Pancreas (tissue), 10 donors: ENCODE results near the gene DGKD. TPM values are rescaled to one million over a fixed set of nuclear protein-coding genes. Genes with fewer than 3 reads are reported as not detected.
A peak's percentile ranks its signal among the peaks of the same experiment; 100 is the strongest.

Experiments
- ATAC-seq, 4 donors: fragments of 200-7000 bp; cut with Tn5 transposase; one replicate each; pipeline versions ENCODE4 v1.8.0 to v1.9.1; 2020; ENCODE audit warnings: mild to moderate bottlenecking in 4 of 4, moderate library complexity in 4 of 4
- DNase-seq, 6 donors: peaks; one replicate each; pipeline ENCODE4 v3.0.0-alpha.2; 2020
- FAIRE-seq: peaks from 2 replicates; lab custom pipeline; 2012; peaks lifted over from hg19 to GRCh38; lab: Jason Lieb, UNC
- H3K27ac ChIP-seq, 4 donors: fragments of 200-600 bp; sonication (generic); 1 replicate in 3 of 4; 2 replicates in 1 of 4; pipeline versions ENCODE4 v1.5.0 to v1.8.0; 2020
- H3K27me3 ChIP-seq, 4 donors: fragments of 200-600 bp; one replicate each; pipeline ENCODE4 v1.8.0; 2021
- H3K36me3 ChIP-seq, 3 donors: fragments of 200-600 bp; sonication (generic) in 1 of 3; one replicate each; pipeline versions ENCODE4 v1.5.0 to v1.8.0; 2020 to 2021
- H3K4me1 ChIP-seq, 3 donors: fragments of 200-600 bp; one replicate each; pipeline ENCODE4 v1.8.0; 2021
- H3K4me3 ChIP-seq, 4 donors: fragments of 200-600 bp; sonication (generic) in 2 of 4; one replicate each; pipeline versions ENCODE4 v1.5.0 to v1.8.0; 2020 to 2021
- H3K9me3 ChIP-seq, 4 donors: fragments of 200-600 bp; one replicate each; pipeline ENCODE4 v1.8.0; 2021
- WGBS, 2 donors: extraction: QIAGEN DNeasy Blood & Tissue Kit; methylation state at CpG; one replicate each; pipeline ENCODE4 v1.1.7; 2013; 5-methylcytosine and 5-hydroxymethylcytosine counted together
- intact Hi-C, 3 donors: fragments of 100-400 bp; cut with DNase I; formaldehyde crosslinking; loops; one replicate each; pipeline versions ENCODE4 v1.11.1 to v1.14.2; 2022
- polyA plus RNA-seq, 2 donors: library from polyadenylated mRNA; stranded (reverse); fragments of 200-250 nt; gene quantifications; one replicate each; pipeline ENCODE4 v1.2.3, GENCODE V29; 2013
- total RNA-seq, 6 donors: library from RNA; stranded (reverse); fragmentation: NEBNext Ultra II Directional in 4 of 6; extraction: Animal tissue kit (Norgen Biotek cat#: 25700) in 4 of 6; gene quantifications; one replicate each; pipeline versions ENCODE4 v1.2.1 to v1.2.4, GENCODE V29; 2021 to 2023
- TF ChIP-seq, protein P1 (sequence below), 4 donors: fragments of 200-600 bp; sonication (generic) in 3 of 4; IDR thresholded peaks; one replicate each; pipeline versions ENCODE4 v1.5.0 to v1.8.0; 2021; ENCODE audit warnings: antibody characterized with exemption in 4 of 4
- donor health status: healthy with polysubstance abuse.
- donor health status: DM: no; HTN: no; CAD: no; lungs with moderate emphysema.
- donor health status: DM: no; HTN: no; CAD: no.
- donor health status: control.
- donor health status: control.
- donor health status: Bipolar disorder and iron deficiency.
- donor health status: DM: yes; HTN: yes; CAD: no.
- donor health status: DM: no; HTN: no; CAD: no.
- donor health status: DM: no; HTN: no; CAD: no.
- donor health status: DM: yes; HTN: yes; CAD: no.

The DGKD gene
- total and polyA plus RNA-seq, 8 donors: 6.7 to 16.3 (median 8.9) TPM

DNA sequence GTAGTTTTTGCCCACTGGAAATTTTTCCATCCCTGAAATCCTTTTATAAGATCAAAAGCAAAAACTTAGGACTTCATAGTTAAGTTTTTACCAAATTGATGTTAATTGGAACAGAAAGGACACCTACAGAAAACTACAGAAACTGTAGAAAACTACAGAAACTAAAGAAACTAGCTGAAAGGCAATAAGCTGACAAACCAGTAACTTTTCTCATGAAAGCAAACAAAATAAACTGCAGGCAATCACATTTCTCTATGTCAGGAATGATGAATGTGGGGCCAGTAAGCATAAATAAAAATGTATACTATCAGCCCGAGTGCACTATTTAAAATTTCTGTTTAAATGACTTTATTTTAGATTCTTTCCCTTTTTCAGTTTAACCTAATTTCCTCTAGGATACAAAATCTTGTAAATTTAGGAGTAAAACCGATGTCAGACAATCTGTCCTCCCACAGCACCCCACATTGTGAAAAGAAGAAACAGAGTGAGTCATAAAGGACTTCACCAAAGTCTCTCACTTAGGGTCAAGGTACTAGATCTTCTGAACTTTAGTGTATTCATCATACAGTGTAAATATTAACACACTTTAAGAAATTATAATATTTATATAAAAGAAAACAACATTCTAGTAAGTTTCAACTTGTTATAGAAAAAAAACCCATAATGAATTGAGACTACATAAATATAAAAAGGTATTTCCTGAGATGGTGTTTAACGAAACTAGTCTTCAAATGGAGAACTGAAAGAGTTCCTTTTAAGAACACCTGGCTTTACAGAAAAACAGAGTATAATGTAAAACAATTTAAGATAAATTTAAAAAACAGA is 165.7 kb downstream of the DGKD start:
- 83 to 91% methylated on average over 3 of the region's 3 CpGs for WGBS, 2 donors
- Histone ChIP-seq H3K4me3 (no peak overlapping the region), H3K27ac (no peak overlapping the region), H3K4me1 (no peaks in the 10 kb centered on the region), H3K36me3 (peaks cover 0 to 27% (median 4%) of the 10 kb centered on the region in 3 donors), H3K9me3 (no peaks in the 10 kb centered on the region), H3K27me3 (no peaks in the 10 kb centered on the region)
- TF ChIP-seq, protein P1, sequence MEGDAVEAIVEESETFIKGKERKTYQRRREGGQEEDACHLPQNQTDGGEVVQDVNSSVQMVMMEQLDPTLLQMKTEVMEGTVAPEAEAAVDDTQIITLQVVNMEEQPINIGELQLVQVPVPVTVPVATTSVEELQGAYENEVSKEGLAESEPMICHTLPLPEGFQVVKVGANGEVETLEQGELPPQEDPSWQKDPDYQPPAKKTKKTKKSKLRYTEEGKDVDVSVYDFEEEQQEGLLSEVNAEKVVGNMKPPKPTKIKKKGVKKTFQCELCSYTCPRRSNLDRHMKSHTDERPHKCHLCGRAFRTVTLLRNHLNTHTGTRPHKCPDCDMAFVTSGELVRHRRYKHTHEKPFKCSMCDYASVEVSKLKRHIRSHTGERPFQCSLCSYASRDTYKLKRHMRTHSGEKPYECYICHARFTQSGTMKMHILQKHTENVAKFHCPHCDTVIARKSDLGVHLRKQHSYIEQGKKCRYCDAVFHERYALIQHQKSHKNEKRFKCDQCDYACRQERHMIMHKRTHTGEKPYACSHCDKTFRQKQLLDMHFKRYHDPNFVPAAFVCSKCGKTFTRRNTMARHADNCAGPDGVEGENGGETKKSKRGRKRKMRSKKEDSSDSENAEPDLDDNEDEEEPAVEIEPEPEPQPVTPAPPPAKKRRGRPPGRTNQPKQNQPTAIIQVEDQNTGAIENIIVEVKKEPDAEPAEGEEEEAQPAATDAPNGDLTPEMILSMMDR (IDR thresholded peaks at IDR 0.05): no peak
- ATAC-seq (no peak), FAIRE-seq (peak; percentile 37), DNase-seq (no peak)
- intact Hi-C loops: no loop called here

Other genes with a start within 250 kb of the DGKD start
- gene ATG16L1, start 102.8 kb upstream of the DGKD start, total RNA-seq: 10 to 100 TPM in 3 of 6 donors, 1 to 10 TPM in 3; 7.9 to 15.0 (median 10.5) TPM
- 10 to 100 TPM in 1 of 2 donors, 1 to 10 TPM in 1; 7.4 to 11.9 TPM for gene ATG16L1, start 102.8 kb upstream of the DGKD start, polyA plus RNA-seq
- not detected for gene SAG, start 46.7 kb upstream of the DGKD start, total RNA-seq
- gene SAG, start 46.7 kb upstream of the DGKD start, polyA plus RNA-seq: not detected
- 10 to 100 TPM; 17.2 to 33.3 (median 22.1) TPM for gene USP40, start 212.3 kb downstream of the DGKD start, total RNA-seq
- gene USP40, start 212.3 kb downstream of the DGKD start, polyA plus RNA-seq: 10 to 100 TPM; 34.5 to 34.7 TPM